Prostate gland (tissue), 2 donors: Measurements from ENCODE around the gene CAMKK1. TPM values are rescaled to one million over a fixed set of nuclear protein-coding genes. Genes with fewer than 3 reads are reported as not detected.

Source experiments
- DNase-seq: peaks from one replicate; pipeline ENCODE4 v3.0.0-alpha.2; 2019; ENCODE audit warnings: low spot score
- H3K27ac ChIP-seq, 2 donors: fragments of 200-600 bp; sonication (generic); 2 replicates each; pipeline ENCODE4 v1.5.1; 2017 to 2019
- H3K27me3 ChIP-seq: fragments of 200-600 bp; sonication (generic); replicated peaks from 2 replicates; pipeline ENCODE4 v1.5.1; 2019; ENCODE audit not compliant: insufficient read depth
- H3K36me3 ChIP-seq, 2 donors: fragments of 200-600 bp; sonication (generic); 1 replicate in 1 of 2; 2 replicates in 1 of 2; pipeline versions ENCODE4 v1.5.1 to v1.8.1; 2017 to 2019
- H3K4me1 ChIP-seq: fragments of 200-600 bp; sonication (generic); replicated peaks from 2 replicates; pipeline ENCODE4 v1.5.1; 2019
- H3K4me3 ChIP-seq, 2 donors: fragments of 200-600 bp; sonication (generic); 2 replicates each; pipeline ENCODE4 v1.5.1; 2017 to 2019
- H3K9me3 ChIP-seq: fragments of 200-600 bp; sonication (generic); 2 replicates; pipeline ENCODE4 v1.5.1; 2017
- POLR2A ChIP-seq: fragments of 450-650 bp; IDR thresholded peaks from one replicate; pipeline ENCODE4 v1.6.1; 2016; ENCODE audit warnings: antibody characterized with exemption, mild to moderate bottlenecking
- POLR2AphosphoS5 ChIP-seq: sonication (generic); formaldehyde crosslinking; IDR thresholded peaks from one replicate; pipeline ENCODE4 v1.6.1; 2017; ENCODE audit warnings: antibody characterized with exemption
- WGBS: methylation state at CpG from one replicate; pipeline ENCODE4 v1.1.5; 2018; 5-methylcytosine and 5-hydroxymethylcytosine counted together
- intact Hi-C: fragments of 100-400 bp; cut with DNase I; formaldehyde crosslinking; loops from one replicate; pipeline ENCODE4 v1.14.2; 2022
- total RNA-seq, 2 donors: library from RNA; depleted of rRNA; stranded (reverse); fragments of >200 nt; gene quantifications; one replicate each; pipeline ENCODE4 v1.1.0, GENCODE V29; 2016
- TF ChIP-seq, protein P1 (sequence below), 4 experiments: fragments of 200-600 bp in 2 of 4; fragments of 450-650 bp in 2 of 4; sonication (generic) in 2 of 4; IDR thresholded peaks; 1 replicate in 3 of 4; 2 replicates in 1 of 4; pipeline ENCODE4 v1.5.1; 2016 to 2019; ENCODE audit warnings: antibody characterized with exemption in 4 of 4, mild to moderate bottlenecking in 2 of 4, moderate library complexity in 2 of 4

Gene CAMKK1
- 10 to 100 TPM in 1 of 2 donors, 1 to 10 TPM in 1; 2.0 to 12.8 TPM for total RNA-seq

GRCh38 chr17:3893003-3893719 is at the start of gene CAMKK1:
Gene CAMKK1, minus strand, starts transcription at chr17:3893053. Its CDS starts 7,366 bp downstream, at chr17:3885687.
- peaks cover 15% of the 10 kb centered on the region for H3K4me1 ChIP-seq
- H3K9me3 ChIP-seq = no peaks in the 10 kb centered on the region
- H3K4me3 ChIP-seq = peak within 1 kb of the TSS; percentile 55 to 57
- intact Hi-C loops = no loop called here
- TF ChIP-seq POLR2A (peak; percentile 36), POLR2AphosphoS5 (no peak)
- TF ChIP-seq, protein P1, sequence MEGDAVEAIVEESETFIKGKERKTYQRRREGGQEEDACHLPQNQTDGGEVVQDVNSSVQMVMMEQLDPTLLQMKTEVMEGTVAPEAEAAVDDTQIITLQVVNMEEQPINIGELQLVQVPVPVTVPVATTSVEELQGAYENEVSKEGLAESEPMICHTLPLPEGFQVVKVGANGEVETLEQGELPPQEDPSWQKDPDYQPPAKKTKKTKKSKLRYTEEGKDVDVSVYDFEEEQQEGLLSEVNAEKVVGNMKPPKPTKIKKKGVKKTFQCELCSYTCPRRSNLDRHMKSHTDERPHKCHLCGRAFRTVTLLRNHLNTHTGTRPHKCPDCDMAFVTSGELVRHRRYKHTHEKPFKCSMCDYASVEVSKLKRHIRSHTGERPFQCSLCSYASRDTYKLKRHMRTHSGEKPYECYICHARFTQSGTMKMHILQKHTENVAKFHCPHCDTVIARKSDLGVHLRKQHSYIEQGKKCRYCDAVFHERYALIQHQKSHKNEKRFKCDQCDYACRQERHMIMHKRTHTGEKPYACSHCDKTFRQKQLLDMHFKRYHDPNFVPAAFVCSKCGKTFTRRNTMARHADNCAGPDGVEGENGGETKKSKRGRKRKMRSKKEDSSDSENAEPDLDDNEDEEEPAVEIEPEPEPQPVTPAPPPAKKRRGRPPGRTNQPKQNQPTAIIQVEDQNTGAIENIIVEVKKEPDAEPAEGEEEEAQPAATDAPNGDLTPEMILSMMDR (IDR thresholded peaks at IDR 0.05) = peak in 3 of 4 experiments; percentile 17 to 41 (median 38)
- H3K27ac ChIP-seq = peak within 1 kb of the TSS; percentile 75 to 87
- no peaks in the 10 kb centered on the region for H3K36me3 ChIP-seq
- WGBS = 6% methylated on average over 59 of the region's 75 CpGs
- DNase-seq = peak; percentile 85
- H3K27me3 ChIP-seq = no peaks in the 10 kb centered on the region

- Histone ChIP-seq H3K9me3 (no peaks in the 10 kb centered on the region), H3K4me3 (no peak overlapping the region), H3K36me3 (no peaks in the 10 kb centered on the region), H3K27me3 (no peaks in the 10 kb centered on the region), H3K27ac (no peak overlapping the region), H3K4me1 (no peaks in the 10 kb centered on the region)
- TF ChIP-seq POLR2AphosphoS5 = no peak
- WGBS = 87% methylated on average over 45 of the region's 48 CpGs
- no peak for DNase-seq
- intact Hi-C loops = no loop called here
Observed at GRCh38 chr17:3940965-3941698, 48.3 kb upstream of the CAMKK1 start.

DNA sequence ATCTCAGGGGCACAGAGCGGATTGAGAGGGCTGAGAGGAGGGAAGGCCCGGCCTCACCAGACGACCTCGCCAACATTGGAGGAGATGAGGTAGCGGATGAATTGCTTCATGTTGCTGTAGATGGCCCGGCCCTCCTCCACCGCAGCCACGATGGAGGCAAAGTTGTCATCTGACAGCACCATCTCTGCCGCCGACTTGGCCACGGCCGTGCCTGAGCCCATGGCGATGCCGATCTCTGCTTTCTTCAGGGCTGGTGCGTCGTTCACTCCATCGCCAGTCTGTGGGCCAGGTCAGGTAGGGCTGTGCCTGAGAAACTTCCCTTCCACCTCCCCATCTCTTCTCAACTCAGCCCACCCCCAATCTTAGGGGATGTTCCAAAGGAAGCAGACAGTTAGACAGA is 44.5 kb upstream of the CAMKK1 start:
- 97% methylated on average over 16 of the region's 17 CpGs for WGBS
- Histone ChIP-seq H3K27ac (no peak overlapping the region), H3K4me1 (no peaks in the 10 kb centered on the region), H3K36me3 (no peaks in the 10 kb centered on the region), H3K4me3 (no peak overlapping the region), H3K9me3 (no peaks in the 10 kb centered on the region), H3K27me3 (no peaks in the 10 kb centered on the region)
- no peak for DNase-seq
- TF ChIP-seq, protein P1 (IDR thresholded peaks at IDR 0.05) = no peak
- TF ChIP-seq POLR2AphosphoS5 (no peak), POLR2A (no peak)
- intact Hi-C loops = no loop called here

DNA sequence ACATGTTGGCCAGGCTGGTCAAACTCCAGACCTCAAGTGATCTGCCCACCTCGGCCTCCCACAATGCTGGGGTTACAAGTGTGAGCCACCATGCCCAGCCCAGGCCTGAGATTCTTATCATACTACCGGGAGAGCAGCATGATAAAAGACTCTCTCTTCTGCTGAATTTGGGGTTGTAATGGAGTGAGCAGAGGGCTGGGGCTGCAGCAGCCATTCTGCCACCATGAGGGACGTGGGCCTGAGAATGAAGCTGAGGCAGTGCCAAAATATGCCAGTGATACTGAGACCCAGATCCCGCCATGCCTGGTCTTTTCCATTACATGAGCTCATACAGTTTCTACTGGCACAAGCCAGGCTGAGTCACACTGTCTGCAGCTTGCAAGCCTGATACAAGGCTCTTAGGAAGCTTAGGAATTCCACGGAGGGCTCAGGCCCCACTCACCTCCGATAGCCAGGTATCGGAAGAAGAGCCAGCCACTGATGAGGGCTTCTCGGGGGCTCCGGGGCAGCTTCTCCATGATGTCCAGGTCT is 43.0 kb upstream of the CAMKK1 start:
- H3K4me3 ChIP-seq = no peak overlapping the region
- no peak for TF ChIP-seq POLR2AphosphoS5
- no peak for TF ChIP-seq POLR2A
- TF ChIP-seq, protein P1 (IDR thresholded peaks at IDR 0.05) = no peak
- H3K4me1 ChIP-seq = no peaks in the 10 kb centered on the region
- H3K36me3 ChIP-seq = no peaks in the 10 kb centered on the region
- DNase-seq = no peak
- no peaks in the 10 kb centered on the region for H3K27me3 ChIP-seq
- no peaks in the 10 kb centered on the region for H3K9me3 ChIP-seq
- intact Hi-C loops = no loop called here
- H3K27ac ChIP-seq = no peak overlapping the region
- WGBS = 96% methylated on average over 9 of the region's 9 CpGs

DNA sequence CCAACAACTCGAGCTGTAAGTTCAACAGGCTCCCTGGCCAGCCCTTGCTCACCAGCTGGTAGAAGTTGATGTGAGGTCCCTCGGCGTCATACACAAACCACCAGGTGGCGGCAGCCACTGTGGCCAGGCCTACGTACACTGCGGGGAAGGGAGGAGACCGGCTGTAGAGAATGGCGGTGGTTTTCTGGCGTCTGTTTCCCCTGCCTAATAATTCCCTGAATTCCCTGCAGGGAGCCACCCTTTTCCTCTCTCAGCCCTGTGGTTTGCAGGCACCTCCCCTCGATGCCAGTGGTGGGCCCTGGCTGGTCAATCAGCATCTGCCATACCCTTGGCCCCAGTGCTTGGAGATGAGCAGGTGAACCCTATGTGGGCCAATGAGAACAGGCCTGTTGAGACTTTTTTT is 42.3 kb upstream of the CAMKK1 start:
- Histone ChIP-seq H3K4me1 (no peaks in the 10 kb centered on the region), H3K9me3 (no peaks in the 10 kb centered on the region), H3K36me3 (no peaks in the 10 kb centered on the region), H3K27ac (no peak overlapping the region), H3K27me3 (no peaks in the 10 kb centered on the region), H3K4me3 (no peak overlapping the region)
- TF ChIP-seq, protein P1 (IDR thresholded peaks at IDR 0.05) = peak; percentile 75 to 91 (median 84)
- TF ChIP-seq POLR2AphosphoS5 (peak; percentile 73), POLR2A (no peak)
- peak; percentile 81 for DNase-seq
- 10% methylated on average over 10 of the region's 10 CpGs for WGBS
- intact Hi-C loops = no loop called here
